Pancreas (tissue), 10 donors: ENCODE measurements around the gene MRPS6. TPM values are rescaled to one million over a fixed set of nuclear protein-coding genes. Genes with fewer than 3 reads are reported as not detected.

Experiments
- ATAC-seq, 4 donors: fragments of 200-7000 bp; cut with Tn5 transposase; one replicate each; pipeline versions ENCODE4 v1.8.0 to v1.9.1; 2020; ENCODE audit warnings: mild to moderate bottlenecking in 4 of 4, moderate library complexity in 4 of 4
- DNase-seq, 6 donors: peaks; one replicate each; pipeline ENCODE4 v3.0.0-alpha.2; 2020
- FAIRE-seq: peaks from 2 replicates; lab custom pipeline; 2012; peaks lifted over from hg19 to GRCh38; lab: Jason Lieb, UNC
- H3K27ac ChIP-seq, 4 donors: fragments of 200-600 bp; sonication (generic); 1 replicate in 3 of 4; 2 replicates in 1 of 4; pipeline versions ENCODE4 v1.5.0 to v1.8.0; 2020
- H3K27me3 ChIP-seq, 4 donors: fragments of 200-600 bp; one replicate each; pipeline ENCODE4 v1.8.0; 2021
- H3K36me3 ChIP-seq, 3 donors: fragments of 200-600 bp; sonication (generic) in 1 of 3; one replicate each; pipeline versions ENCODE4 v1.5.0 to v1.8.0; 2020 to 2021
- H3K4me1 ChIP-seq, 3 donors: fragments of 200-600 bp; one replicate each; pipeline ENCODE4 v1.8.0; 2021
- H3K4me3 ChIP-seq, 4 donors: fragments of 200-600 bp; sonication (generic) in 2 of 4; one replicate each; pipeline versions ENCODE4 v1.5.0 to v1.8.0; 2020 to 2021
- H3K9me3 ChIP-seq, 4 donors: fragments of 200-600 bp; one replicate each; pipeline ENCODE4 v1.8.0; 2021
- WGBS, 2 donors: extraction: QIAGEN DNeasy Blood & Tissue Kit; methylation state at CpG; one replicate each; pipeline ENCODE4 v1.1.7; 2013; 5-methylcytosine and 5-hydroxymethylcytosine counted together
- intact Hi-C, 3 donors: fragments of 100-400 bp; cut with DNase I; formaldehyde crosslinking; loops; one replicate each; pipeline versions ENCODE4 v1.11.1 to v1.14.2; 2022
- polyA plus RNA-seq, 2 donors: library from polyadenylated mRNA; stranded (reverse); fragments of 200-250 nt; gene quantifications; one replicate each; pipeline ENCODE4 v1.2.3, GENCODE V29; 2013
- total RNA-seq, 6 donors: library from RNA; stranded (reverse); fragmentation: NEBNext Ultra II Directional in 4 of 6; extraction: Animal tissue kit (Norgen Biotek cat#: 25700) in 4 of 6; gene quantifications; one replicate each; pipeline versions ENCODE4 v1.2.1 to v1.2.4, GENCODE V29; 2021 to 2023
- TF ChIP-seq, protein P1 (sequence below), 4 donors: fragments of 200-600 bp; sonication (generic) in 3 of 4; IDR thresholded peaks; one replicate each; pipeline versions ENCODE4 v1.5.0 to v1.8.0; 2021; ENCODE audit warnings: antibody characterized with exemption in 4 of 4
- donor health status: healthy with polysubstance abuse.
- donor health status: DM: no; HTN: no; CAD: no; lungs with moderate emphysema.
- donor health status: DM: no; HTN: no; CAD: no.
- donor health status: control.
- donor health status: control.
- donor health status: Bipolar disorder and iron deficiency.
- donor health status: DM: yes; HTN: yes; CAD: no.
- donor health status: DM: no; HTN: no; CAD: no.
- donor health status: DM: no; HTN: no; CAD: no.
- donor health status: DM: yes; HTN: yes; CAD: no.

The MRPS6 gene
- total and polyA plus RNA-seq, 8 donors: 9.9 to 18.5 (median 13.1) TPM

DNA sequence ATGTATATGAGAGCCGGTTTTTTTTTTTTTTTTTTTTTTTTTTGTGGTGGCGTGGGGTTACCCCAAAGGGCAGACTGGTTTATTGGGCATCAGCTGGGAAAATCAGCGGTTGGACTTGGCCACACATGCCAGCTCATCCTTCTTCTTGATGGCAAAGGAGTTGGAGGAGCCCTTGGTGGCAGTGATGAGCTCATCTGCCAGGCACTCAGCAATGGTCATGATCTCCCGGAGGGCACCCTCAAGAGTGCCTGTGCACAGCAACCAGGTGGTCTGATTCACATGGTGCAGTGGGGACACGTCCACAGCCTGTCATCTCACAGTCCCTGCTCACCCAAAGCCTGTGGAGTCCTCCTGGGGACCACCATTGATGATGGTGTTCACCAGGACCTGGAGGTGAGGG, 62.0 kb downstream of the MRPS6 start:
- no peaks in the 10 kb centered on the region for H3K36me3 ChIP-seq
- 88 to 93% methylated on average over 5 of the region's 5 CpGs for WGBS, 2 donors
- FAIRE-seq (no peak), ATAC-seq (no peak), DNase-seq (no peak)
- TF ChIP-seq, protein P1, sequence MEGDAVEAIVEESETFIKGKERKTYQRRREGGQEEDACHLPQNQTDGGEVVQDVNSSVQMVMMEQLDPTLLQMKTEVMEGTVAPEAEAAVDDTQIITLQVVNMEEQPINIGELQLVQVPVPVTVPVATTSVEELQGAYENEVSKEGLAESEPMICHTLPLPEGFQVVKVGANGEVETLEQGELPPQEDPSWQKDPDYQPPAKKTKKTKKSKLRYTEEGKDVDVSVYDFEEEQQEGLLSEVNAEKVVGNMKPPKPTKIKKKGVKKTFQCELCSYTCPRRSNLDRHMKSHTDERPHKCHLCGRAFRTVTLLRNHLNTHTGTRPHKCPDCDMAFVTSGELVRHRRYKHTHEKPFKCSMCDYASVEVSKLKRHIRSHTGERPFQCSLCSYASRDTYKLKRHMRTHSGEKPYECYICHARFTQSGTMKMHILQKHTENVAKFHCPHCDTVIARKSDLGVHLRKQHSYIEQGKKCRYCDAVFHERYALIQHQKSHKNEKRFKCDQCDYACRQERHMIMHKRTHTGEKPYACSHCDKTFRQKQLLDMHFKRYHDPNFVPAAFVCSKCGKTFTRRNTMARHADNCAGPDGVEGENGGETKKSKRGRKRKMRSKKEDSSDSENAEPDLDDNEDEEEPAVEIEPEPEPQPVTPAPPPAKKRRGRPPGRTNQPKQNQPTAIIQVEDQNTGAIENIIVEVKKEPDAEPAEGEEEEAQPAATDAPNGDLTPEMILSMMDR (IDR thresholded peaks at IDR 0.05): no peak
- H3K9me3 ChIP-seq: no peaks in the 10 kb centered on the region
- no peak overlapping the region for H3K4me3 ChIP-seq
- H3K27me3 ChIP-seq: no peaks in the 10 kb centered on the region
- peaks cover 0 to 7% (median 1%) of the 10 kb centered on the region in 3 donors for H3K4me1 ChIP-seq
- intact Hi-C loops: no loop called here
- H3K27ac ChIP-seq: no peak overlapping the region

DNA sequence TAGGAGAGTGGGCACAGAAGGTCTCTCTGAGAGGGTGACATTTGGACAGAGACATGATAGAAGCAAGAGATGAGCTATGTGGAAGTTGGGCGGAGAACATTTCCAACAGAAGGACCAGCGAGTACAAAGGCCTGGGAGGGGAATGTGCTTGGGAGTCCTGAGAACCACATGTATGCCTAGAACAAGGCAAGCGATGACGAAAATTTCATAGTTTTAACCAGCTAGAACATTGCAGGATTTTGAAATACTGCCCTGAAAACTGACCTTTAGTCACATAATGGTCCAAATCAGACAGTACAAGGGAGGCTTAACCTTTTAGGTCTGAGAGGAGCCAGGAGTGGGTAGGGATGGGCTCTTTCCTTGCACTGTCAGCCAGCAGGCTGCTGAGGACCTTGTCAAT, 68.0 kb downstream of the MRPS6 start:
- no peak overlapping the region for H3K4me3 ChIP-seq
- H3K9me3 ChIP-seq: no peaks in the 10 kb centered on the region
- H3K27ac ChIP-seq: no peak overlapping the region
- H3K27me3 ChIP-seq: no peaks in the 10 kb centered on the region
- FAIRE-seq (no peak), ATAC-seq (no peak), DNase-seq (no peak)
- WGBS, 2 donors: 97 to 98% methylated on average over 4 of the region's 4 CpGs
- TF ChIP-seq, protein P1 (IDR thresholded peaks at IDR 0.05): no peak
- no peaks in the 10 kb centered on the region for H3K36me3 ChIP-seq
- intact Hi-C loops: no loop called here
- H3K4me1 ChIP-seq: no peaks in the 10 kb centered on the region

DNA sequence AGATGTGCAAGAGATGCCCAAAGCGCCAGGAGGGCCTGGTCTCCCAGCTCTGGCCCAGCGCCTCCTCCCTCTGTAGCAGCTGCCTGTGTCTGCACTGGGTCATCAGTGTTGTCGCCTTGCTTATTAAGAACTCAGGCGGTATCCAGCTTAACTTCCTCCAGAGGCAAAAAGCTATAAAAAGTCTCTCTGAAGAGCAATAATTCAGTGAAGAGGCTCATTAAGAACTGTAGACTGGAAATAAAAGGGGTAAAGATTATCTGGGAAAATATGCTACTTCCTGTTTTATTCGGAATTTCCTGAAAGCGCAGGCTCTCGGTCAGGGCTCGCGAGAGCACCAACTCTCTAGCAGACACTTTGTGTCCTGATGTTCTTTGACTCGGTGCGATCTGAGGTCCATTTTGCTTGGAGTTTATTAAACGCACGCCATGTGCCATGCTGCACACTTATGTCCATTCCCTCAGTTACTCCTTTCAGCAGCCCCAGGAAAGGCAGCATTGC, 70.4 kb downstream of the MRPS6 start:
- FAIRE-seq (no peak), ATAC-seq (no peak), DNase-seq (no peak)
- no peaks in the 10 kb centered on the region for H3K36me3 ChIP-seq
- WGBS, 2 donors: 94 to 96% methylated on average over 13 of the region's 13 CpGs
- H3K27ac ChIP-seq: no peak overlapping the region
- no peaks in the 10 kb centered on the region for H3K27me3 ChIP-seq
- no peak overlapping the region for H3K4me3 ChIP-seq
- TF ChIP-seq, protein P1 (IDR thresholded peaks at IDR 0.05): no peak
- intact Hi-C loops: no loop called here
- no peaks in the 10 kb centered on the region for H3K9me3 ChIP-seq
- no peaks in the 10 kb centered on the region for H3K4me1 ChIP-seq

DNA sequence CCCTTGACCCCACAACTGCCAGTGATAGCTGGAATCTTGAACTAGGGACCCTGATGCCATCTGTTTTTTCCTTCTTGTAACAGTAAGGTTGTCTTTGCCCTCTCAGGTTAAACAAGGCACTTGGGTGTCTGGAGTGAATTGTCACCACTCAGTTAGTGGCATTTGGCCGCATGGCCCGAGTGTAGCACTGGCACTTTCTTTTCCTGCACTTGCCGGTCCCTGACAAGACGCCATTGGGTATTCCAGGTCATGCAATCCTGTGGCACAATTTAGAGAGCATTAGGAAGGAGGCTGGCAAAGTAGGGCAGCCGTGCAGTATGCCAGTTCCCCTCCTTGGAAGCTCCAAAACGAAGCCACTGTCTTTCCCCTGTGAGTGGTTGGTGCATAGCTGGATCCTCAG, 70.8 kb downstream of the MRPS6 start:
- DNase-seq (no peak), FAIRE-seq (no peak), ATAC-seq (no peak)
- TF ChIP-seq, protein P1 (IDR thresholded peaks at IDR 0.05): no peak
- no peaks in the 10 kb centered on the region for H3K9me3 ChIP-seq
- no peaks in the 10 kb centered on the region for H3K27me3 ChIP-seq
- no peak overlapping the region for H3K4me3 ChIP-seq
- no peaks in the 10 kb centered on the region for H3K36me3 ChIP-seq
- WGBS, 2 donors: 95 to 98% methylated on average over 6 of the region's 6 CpGs
- no peak overlapping the region for H3K27ac ChIP-seq
- intact Hi-C loops: no loop called here
- no peaks in the 10 kb centered on the region for H3K4me1 ChIP-seq

DNA sequence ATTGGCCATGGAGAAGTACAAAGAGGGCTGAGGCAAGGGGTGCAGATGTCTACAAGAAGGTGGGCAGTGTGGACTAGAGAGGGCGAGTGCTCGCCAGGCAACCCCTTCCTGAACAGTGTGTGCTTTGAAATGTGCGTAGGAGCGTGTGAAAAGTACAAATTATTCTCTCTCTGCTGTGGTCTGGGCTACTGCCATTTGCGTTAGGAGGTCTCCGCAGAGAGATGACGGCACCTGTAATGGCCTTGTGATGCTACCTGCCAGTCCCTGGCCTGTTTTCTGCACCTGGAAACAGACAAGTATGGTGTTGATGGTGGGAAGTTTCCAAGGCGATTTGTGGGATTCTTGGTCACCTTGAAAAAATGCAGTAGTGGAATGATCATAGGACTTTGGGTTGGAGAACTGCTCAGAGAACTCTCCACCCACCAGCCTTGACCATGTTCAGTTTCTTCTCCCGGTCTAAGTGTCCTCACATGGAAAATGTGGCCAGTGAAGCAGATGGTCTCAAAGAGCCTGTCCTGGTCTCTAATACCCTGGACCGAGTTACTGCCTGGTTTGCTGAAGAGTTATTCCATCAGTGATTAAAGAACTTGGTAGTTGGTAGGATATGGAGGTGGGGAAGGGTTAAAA, 74.5 kb downstream of the MRPS6 start:
- FAIRE-seq (no peak), ATAC-seq (no peak), DNase-seq (no peak)
- no peak overlapping the region for H3K4me3 ChIP-seq
- H3K36me3 ChIP-seq: no peaks in the 10 kb centered on the region
- TF ChIP-seq, protein P1 (IDR thresholded peaks at IDR 0.05): no peak
- no peaks in the 10 kb centered on the region for H3K4me1 ChIP-seq
- H3K27ac ChIP-seq: no peak overlapping the region
- 85 to 96% methylated on average over 10 of the region's 10 CpGs for WGBS, 2 donors
- no peaks in the 10 kb centered on the region for H3K9me3 ChIP-seq
- H3K27me3 ChIP-seq: no peaks in the 10 kb centered on the region
- intact Hi-C loops: no loop called here
